ENCODE results near the gene MCAT. TPM values are rescaled to one million over a fixed set of nuclear protein-coding genes. Genes with fewer than 3 reads are reported as not detected.

The MCAT gene
- total RNA-seq (2022; extraction: Qiagen RNA extraction) = 15.3 to 29.3 TPM (median 24.4 TPM) in 5 replicates

GRCh38 chr22:43142880-43143562, at the start of gene MCAT:
Gene MCAT (minus strand): TSS chr22:43143398. CDS start chr22:43143348, 50 bp downstream.

GRCh38 chr22:43186272-43187170, 43.3 kb upstream of the MCAT start, which contains the start of gene TTLL12:
Gene TTLL12 (minus strand): TSS chr22:43187134. CDS start chr22:43187069, 65 bp downstream.

GRCh38 chr22:43151251-43152002, 8.2 kb upstream of the MCAT start, which contains the start of gene TSPO:
Gene TSPO (plus strand): TSS chr22:43151559. CDS start chr22:43159239, 7,680 bp downstream.

GRCh38 chr22:43110444-43110926, 32.7 kb downstream of the MCAT start, which contains the start of gene BIK:
Gene BIK (plus strand): TSS chr22:43110750. CDS start chr22:43124023, 13,273 bp downstream.

GRCh38 chr22:43088984-43089717, 54.0 kb downstream of the MCAT start, which contains the start of gene TTLL1:
Gene TTLL1 (minus strand): TSS chr22:43089391. CDS start chr22:43075586, 13,805 bp downstream.

Other genes with a start within 250 kb of the MCAT start
- 133 to 165 TPM (median 163 TPM) in 5 replicates for gene PACSIN2, start 128.2 kb downstream of the MCAT start, total RNA-seq (2022; extraction: Qiagen RNA extraction)
- gene TTLL1, start 54.0 kb downstream of the MCAT start, total RNA-seq (2022; extraction: Qiagen RNA extraction) = 2.1 to 3.4 TPM (median 2.6 TPM) in 5 replicates
- 1.1 to 2.1 TPM (median 1.8 TPM) in 5 replicates for gene BIK, start 32.6 kb downstream of the MCAT start, total RNA-seq (2022; extraction: Qiagen RNA extraction)
- 138 to 235 TPM (median 225 TPM) in 5 replicates for gene TSPO, start 8.2 kb upstream of the MCAT start, total RNA-seq (2022; extraction: Qiagen RNA extraction)
- gene TTLL12, start 43.7 kb upstream of the MCAT start, total RNA-seq (2022; extraction: Qiagen RNA extraction) = 16.4 to 24.6 TPM (median 24.0 TPM) in 5 replicates
- gene SCUBE1, start 200.0 kb upstream of the MCAT start, total RNA-seq (2022; extraction: Qiagen RNA extraction) = 0.02 to 0.26 TPM (median 0.06 TPM) in 5 replicates